ENCODE results near the gene CDH13.
"Not testable (repeated sequence)": the region's sequence is repeated elsewhere in the genome, so short reads cannot be mapped to it uniquely, and the experiment has no call there.

CDH13 gene

DNA sequence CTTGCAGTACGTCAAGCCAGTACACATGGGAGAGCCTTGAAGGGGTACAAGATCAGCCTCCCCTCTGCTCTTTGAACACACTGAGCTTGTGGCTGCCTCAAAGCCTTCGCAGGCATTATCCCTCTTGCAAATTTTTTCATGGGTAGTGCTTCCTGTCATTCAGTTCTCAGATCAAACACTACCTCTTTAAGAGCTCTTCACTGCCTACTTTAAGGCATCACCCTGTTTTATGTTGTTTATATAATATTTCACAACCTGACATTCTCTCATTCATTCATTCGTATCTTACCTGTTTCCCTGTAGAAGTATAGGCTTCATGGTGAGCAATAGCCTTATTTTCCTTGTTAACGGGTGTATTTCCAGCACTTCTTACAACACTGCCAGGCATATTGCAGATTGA lies 269.1 kb downstream of the CDH13 start:
- no peak for DNase-seq

DNA sequence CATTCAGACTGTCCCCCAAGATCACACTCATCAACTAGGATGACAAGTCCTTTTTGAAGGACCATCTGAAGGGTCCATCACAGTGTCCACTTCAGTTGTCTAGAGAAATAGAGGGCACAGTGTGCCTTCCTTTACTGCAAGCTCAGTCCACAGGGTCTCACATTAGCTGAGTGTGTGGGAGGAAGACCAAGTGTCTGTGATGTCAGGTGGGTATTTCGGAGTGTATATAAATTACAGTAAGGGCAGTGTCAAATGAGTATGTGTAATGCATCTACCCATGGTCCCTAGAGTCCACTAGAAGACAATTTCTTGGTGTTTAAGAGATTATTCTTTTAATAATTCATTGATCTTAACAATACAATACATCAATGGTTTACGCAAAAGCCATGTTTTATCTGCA lies 272.2 kb downstream of the CDH13 start:
- no peak for DNase-seq

DNA sequence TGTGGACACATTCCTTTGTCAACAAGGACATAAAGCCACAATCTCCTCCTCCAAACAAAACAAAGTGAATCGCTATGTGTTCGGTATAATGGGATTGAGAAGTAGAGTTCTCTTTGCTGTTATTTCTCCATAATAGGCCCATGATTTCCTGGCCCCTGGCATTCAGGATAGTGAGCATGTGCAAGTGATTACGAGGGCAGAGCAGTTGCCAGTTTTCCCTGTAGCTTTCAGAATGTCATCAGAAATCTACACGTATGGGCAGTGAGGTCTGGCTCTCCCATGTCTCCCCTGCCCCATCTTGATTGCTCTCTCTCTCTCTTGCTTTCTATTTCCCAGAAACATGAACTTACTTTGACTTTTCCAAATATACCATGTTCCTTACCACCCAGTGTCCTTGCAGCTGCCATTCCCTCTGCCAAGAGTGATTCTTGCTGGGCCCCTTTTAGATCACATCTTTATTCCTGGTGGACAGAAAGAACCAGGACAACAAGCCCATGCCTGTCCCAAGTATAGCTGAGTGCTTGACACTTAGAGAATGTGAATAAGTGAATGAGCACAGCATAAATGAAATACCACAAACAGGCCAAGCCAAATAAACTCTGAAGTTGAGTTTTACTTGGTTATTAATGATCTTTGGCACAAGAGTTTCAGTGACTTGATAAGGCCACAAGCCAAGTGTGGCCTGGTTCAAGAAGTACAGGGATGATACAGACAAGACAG lies 273.1 kb downstream of the CDH13 start:
- no peak for DNase-seq

DNA sequence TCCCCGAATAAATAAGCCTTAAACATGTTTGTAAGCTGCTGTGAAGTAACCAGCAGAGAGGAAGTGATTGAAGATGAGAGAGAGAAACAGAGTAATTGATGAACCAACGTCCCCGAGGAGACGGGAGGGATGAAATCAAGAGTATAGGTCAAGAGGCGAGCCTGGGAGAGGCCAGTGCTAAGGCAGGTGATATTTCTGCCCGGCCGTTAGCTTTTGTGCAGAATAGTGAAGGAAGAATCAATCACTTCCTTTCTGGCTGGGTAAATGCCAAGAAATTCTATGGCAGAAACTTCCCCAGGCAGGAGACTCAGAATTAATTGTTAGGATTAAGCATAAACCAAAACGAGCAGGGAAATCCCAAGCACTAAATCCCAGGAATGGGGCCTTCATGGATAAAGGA lies 273.8 kb downstream of the CDH13 start:
- DNase-seq = no peak

DNA sequence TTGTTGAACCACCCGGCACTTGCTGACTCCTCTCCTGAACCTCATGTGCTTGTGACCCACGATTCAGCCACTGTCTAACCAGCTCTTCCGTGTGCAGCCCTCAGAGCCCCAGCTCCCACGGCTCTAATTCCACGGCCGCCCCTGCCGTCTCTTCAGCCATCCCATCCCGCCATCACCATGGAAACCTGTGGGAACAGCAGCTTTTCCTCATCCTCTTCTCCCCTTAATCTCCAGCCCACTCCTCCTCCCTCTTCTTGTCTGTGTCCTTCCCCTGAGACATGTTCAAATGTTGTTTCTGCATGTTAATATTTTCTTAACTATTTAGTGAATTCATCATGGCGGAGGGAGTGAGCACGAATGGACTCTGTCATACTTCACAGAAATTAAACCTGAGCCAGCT lies 285.2 kb downstream of the CDH13 start:
- DNase-seq = no peak

DNA sequence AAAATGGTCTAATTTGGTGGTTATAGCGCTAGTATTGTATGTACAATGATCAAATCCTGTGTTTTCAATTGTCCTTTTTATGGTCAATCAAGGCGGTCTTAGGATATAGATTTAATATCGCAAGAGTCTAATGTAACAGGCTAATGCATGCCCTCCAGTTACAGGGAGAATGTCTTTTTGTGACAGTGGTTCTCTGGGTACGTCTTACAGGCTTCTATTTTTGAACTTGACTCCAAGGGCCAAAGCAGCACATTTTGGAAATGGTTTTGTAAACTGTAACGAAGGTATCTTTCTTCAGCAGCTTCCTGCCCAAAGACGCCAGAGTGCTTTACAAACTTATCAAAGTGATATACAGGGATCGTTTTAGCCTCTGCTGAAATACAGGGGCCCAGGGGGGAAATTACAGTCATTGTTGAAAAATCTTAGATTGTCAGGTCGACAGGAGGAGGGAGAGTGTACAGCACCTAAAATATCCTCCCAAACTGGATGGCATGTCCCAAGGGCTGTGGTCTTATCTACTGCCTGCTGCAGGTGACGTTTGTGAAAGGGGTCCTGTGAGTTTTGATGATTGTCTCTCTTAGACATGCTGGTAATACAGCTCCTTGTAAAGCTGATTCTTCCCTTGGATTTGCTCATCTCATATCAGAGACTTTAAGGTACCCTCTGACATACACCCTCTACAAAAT lies 288.5 kb downstream of the CDH13 start:
- no peak for DNase-seq

DNA sequence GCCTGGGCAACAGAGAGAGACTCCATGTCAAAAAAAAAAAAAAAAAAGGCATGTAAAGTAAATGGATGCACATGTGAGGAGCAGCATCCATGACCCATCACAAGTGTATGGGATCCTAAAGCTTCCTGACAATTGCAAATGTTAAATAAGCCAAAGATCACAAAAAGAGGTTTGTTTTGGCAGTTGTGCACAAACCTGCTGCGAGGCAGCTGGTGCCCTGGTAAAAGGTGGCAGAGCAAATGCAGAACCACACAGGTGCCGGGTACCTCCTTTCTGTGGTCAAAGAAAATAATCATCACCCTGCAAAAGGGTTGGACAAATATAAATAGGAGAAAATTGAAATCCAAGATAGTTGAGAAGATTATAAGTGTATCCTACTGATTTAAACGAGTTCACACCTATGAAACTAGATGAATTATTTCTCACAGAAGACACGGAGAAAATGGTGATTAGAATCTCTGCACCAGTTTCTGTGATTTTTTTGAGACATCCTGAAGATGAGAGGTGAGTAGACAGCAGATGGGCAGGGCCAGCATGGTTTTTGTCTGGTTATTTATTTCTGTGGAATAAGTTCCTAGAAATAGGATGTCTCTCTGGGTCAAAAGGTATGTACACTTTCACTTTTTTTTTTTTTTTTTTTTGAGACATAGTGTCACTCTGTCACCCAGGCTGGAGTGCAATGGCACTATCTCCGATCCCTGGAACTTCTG lies 291.3 kb downstream of the CDH13 start:
- DNase-seq = no peak

DNA sequence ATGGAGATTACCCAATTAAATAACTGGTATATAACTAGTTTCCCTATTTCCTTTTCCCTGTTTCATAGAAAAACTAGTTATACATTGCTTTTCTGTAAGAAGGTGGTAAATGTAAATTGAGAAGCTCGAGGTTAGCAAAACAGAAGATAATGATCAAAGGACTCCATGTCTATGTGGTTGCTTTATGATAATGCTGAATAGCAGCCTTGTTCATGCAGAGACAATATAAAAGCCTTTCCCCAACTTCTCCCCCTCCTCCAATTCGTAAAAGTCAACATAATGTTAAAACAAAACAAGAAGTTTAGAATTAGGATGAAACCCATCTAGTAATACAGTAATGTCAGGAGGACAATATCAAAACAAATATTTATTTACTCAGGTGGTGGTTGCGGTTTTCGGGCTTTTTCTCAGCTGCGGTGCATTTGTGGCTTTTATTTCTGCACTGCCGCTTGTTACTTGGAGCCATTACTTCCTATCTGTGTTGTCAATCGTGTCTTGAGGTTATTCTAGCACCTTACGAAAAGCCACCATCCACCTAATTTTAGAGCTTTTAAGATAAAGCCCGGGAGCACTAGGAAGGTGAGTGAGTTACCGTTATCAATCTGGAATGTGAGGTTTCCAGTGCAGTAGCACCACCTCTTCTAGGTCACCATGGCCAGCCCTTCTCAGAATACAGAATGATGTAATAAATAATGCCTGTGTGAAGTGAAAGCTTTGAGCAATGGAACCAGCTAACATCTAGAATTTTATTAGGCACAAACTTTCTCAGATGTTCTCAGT lies 297.5 kb downstream of the CDH13 start:
- no peak for DNase-seq

DNA sequence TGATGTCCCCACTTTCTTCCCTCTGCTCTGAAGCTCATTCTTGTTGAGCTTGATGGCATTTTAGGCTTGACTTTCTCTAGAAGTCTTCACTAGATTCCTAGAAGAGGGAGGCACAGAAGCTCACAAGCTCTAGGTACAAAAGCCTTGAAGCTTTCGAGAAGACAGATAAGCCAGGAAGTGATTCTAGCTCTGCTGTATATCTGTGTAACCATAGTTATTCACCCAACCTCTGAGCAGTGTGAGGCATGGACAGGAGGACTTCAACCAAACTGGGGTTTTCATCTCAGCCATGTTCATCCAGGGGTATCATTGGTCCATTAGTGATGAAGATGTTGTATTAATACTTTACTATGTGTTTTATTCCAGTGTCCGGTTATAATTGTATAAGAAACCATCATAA lies 299.7 kb downstream of the CDH13 start:
- no peak for DNase-seq

DNA sequence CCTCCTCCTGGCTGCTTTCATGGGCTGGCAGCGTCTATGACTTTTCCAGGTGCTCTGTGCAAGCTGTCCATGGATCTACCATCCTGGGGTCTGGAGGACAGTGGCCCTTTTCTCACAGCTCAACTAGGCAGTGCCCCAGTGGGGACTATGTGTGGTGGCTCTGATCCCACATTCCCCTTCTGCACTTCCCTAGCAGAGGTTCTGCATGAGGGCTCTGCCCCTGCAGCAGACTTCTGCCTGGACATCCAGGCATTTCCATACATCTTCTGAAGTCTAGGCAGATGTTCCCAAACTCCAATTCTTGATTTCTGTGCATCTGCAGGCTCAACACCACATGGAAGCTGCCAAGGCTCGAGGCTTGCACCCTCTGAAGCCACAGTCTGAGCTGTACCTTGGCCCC lies 307.2 kb downstream of the CDH13 start:
- not testable (repeated sequence) for DNase-seq

DNA sequence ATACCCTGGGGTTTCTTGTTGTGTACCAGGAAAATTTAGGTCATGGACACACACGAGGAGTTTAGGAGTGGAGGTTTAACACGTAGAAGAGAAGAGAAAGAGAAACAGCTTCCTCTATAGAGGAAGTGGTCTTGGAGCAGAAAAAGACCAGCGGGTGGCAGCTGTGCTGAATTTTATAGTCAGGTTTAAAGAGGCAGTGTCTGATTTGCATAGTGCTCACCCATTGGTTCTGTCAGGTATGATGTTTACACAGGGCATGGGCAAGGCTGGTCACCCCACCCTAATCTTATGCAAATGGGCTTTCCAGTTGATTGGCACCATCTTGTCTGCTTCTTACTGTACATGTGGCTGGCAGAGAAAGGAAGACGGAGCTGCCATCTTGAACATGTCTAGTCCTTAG lies 309.0 kb downstream of the CDH13 start:
- no peak for DNase-seq

DNA sequence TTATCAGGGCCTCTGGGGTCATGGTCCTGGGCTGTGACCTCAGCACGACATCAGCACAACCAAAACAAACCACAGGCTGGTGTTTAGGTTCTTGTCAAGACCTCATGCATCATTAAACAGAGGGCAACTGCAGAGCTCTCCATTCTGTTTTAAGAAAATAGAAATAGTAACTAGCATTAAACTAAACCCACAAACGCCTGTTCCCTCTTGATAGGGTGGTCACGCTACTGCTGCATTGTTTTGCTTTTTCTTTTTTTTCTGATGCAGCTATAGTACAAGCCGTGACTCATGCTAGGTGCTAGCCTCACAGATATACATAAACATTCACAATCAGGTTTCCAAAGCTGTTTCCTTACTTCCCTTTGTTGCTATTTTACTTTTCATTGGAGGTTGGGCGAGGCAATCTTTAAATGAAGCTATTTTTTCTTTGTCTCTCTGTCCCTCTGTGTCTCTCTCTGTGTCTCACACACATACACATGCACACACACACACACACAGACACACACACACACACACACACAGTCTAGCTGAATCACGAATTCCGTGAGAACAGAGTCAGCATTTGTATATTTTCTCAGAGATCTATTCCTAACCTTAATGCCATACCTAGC lies 310.3 kb downstream of the CDH13 start:
- DNase-seq = peak; percentile 36

DNA sequence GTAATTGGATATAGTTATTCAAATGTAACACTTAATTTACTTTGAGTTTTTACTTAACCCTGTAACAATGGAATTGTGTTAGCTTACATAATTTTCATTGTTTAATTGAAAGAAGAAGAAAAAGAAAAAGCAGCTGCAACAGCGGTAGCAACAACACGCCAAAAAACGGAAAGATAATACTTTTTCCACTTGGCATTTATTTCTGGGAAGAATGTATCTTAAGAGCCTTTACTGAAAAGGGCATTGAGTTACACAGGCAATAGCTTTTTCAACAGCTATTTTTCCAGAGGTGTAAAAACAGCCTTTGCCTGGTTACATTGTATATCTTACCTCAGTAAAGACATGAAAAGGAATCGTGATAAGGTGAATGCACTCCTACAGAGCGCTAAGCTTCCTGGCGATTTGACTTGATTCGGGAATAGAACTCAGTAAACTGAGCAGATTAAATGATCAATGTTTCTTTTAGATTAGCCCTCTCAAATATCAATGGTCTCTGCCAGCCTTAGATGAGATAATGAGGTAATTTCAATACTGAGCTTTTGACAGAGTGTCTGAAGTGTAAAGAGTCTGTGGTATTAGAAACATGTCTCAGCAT lies 311.3 kb downstream of the CDH13 start:
- no peak for DNase-seq

DNA sequence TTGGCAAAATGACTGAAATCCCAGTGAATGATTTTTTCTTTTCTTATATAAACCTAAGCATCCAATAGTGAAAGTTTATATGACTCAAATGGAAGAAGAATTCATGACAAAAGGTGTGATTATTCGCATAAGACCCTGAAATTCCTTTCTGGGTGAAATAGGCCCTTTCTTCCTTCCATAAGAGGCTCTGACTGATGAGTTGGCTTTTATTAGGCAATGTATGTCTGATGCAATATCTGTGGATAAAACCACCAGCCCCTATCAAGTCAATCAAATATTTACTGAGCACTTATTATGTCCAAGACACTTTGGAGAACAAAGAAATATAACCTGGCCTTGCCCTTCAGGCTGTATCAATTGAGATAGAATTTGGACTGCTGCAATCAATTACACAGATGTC lies 316.6 kb downstream of the CDH13 start:
- peak; percentile 48 for DNase-seq

DNA sequence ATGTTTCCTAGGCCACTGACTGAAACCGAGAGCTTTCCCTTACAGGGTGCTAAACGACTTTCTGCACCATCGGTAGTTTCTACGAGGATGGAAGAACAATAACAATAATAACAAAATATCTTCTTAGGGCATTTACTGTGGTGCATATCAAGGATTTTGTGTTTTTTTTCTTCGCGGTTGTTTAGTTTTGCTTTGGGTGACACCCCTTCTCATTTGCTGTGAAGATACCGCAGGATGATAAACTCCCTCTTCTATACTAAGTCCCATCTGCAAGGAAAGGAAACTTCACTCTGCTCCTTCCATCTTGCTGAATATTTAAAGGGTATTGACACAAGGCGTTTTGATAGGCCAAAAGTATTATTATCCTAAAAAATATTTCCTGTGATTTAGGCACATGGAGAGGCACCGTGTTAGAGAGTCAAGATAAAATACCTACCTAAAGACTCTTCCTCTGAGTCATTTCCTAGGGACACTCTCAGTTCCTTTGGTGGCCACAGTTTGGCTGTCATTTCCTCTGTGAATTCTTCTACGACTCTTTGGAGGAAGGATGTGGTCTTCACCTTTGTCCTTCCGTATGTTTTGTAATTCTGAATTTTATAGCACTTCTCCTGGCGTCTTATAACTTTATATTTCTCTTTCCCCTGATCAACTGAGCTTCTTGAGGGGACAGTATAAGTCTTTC lies 318.8 kb downstream of the CDH13 start:
- no peak for DNase-seq

DNA sequence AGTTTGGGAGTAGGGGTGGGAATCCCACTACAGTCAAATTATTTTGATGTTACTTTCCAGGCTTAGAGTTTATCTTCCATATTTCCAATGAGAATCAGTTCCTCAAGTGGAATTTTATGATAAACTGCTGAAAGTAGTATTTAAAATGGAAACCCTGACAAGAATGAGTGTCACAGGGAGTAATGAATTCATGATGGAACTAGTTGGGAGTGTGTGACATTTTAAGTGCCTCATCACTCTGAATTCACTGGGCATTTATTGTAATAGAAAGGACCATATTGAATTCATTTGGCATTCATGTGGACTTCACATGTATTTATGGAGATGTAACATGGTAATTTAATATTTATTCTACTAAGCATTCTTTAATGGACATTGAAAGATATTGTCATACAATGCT lies 320.9 kb downstream of the CDH13 start:
- DNase-seq = no peak

DNA sequence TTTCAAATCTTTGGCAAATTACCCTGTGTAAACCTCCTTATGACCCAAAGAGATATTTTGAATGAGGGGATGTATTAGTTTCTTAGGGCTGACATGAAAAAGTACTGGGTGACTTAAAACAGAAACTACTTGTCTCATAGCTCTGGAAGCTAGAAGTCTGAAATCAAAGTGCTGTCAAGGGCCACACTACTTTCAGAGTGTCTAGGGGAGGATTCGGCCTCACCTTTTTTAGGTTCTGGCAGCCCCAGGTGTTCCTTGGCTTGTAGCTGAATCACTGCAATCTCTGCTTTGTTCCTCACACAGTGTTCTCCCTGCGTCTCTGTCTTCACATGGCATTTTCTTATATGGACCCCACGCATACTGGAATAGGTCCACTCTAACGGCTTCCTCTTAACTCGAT lies 322.2 kb downstream of the CDH13 start:
- DNase-seq = no peak

DNA sequence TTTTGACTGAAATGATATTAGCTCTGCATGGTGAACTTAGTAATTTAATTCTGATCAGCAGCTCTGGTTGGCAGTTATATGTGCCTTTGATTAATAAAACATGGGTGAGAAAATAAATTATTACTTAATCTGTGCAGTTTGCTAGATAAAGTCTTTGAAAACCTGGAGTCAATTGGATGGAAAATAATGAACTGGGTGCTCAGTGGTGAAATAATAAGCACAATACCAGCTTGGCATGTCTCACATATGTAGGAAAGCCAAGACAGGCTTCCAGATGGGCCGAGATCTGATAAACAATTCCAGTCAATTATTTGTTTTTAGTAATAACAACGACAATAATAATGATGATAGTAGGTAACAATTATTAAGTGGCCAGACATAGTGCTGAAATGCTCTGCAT lies 326.7 kb downstream of the CDH13 start:
- no peak for DNase-seq

DNA sequence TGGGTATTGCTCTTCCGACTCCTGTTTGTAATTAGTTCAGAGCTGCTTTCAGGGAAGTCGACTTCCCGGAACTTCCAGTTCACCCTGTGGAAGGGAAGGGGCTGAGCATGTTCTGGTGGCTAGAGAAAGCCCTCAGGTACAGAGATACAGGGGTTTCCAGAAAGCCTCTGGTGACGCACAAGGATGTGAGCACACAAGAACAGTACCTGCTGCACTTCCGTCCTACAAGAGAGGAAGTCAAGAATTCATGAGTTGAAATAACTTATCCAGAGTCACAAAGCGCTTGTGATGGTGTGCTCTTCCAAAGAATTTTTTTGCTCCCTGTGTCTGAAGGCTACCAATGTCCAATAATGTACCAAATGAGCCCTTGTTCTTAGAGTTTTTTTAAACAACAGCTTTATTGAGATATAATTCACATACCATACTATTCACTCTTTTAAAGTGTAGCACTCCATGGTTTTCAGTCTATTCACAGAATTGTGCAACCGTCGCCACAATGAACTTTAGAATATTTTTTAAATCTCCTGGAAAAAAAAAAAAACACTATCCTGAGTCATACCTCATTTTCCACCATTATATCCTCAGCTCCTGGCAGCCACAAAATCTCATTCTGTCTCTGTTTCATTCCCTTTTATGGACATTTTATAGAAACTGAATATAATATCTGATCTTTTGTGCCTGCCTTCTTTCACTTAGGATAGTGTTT lies 327.6 kb downstream of the CDH13 start:
- peak; percentile 75 for DNase-seq

DNA sequence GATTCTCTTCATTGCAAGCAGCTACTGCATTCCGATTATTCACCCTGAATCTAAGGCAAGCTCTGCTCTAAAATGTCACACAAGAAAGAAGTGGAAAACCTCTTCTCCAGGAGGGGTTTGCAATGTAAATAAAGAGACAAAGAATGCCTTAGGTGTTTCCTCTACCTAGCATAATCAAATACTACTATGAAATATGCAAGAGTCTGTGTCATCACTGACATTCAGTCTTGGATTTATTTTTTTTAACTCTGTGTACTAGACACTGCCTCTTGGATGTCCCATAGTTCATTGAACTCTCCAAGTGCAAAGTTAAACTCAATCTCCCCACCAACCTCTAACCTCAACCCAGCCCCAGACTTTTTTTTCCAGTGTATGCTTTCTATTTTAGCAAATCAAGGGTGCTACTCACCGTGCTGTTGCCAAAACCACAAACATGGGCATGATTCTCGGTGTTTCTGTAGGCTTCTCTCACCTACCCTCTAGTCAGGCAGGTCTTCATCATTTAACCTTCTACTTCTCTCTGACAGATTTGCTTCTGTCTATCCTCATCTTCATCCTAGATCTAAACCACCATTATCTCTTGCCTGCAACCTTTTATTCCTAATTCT lies 329.1 kb downstream of the CDH13 start:
- no peak for DNase-seq

DNA sequence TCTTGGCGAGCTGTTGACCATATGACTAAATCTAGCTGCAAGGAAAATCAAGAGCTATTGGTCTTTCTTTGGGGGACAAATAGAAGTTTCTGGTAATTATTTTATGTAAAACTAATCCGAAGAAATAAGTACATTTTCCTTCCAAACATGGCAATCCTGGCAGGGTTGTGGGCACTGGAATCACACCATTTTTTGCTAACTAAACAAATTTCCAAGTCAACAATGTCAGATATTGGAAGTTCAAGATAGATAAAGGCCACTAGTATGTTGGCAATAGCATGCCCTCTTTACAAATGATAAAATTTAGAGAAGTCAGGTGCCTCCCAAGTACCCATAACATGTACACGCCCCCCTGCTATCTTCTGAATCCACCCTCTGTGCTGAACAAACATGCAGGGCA lies 330.4 kb downstream of the CDH13 start:
- no peak for DNase-seq
